ENCODE measurements around the gene COA5. TPM values are rescaled to one million over a fixed set of nuclear protein-coding genes. Genes with fewer than 3 reads are reported as not detected.

COA5 gene
- total RNA-seq, 4 donors from 2014 or later, result 17.6 to 40.0 (median 21.6) TPM

GRCh38 chr2:98582523-98582922 lies 25.8 kb downstream of the COA5 start:
- ATAC-seq (ENCODE audit: low FRiP score), result no peak
- no peak for TF ChIP-seq CTCF (IDR thresholded peaks at IDR 0.05)
- no peak for DNase-seq (ENCODE audit: low spot score)

GRCh38 chr2:98580656-98581284 lies 27.5 kb downstream of the COA5 start:
- ATAC-seq (ENCODE audit: low FRiP score) (no peak), DNase-seq (ENCODE audit: low spot score) (no peak)
- no peak for TF ChIP-seq CTCF (IDR thresholded peaks at IDR 0.05)

- DNase-seq (ENCODE audit: low spot score), result no peak
- TF ChIP-seq CTCF (IDR thresholded peaks at IDR 0.05), result no peak
- ATAC-seq (ENCODE audit: low FRiP score), result no peak
Measured at GRCh38 chr2:98579926-98580325, 28.4 kb downstream of the COA5 start.

DNA sequence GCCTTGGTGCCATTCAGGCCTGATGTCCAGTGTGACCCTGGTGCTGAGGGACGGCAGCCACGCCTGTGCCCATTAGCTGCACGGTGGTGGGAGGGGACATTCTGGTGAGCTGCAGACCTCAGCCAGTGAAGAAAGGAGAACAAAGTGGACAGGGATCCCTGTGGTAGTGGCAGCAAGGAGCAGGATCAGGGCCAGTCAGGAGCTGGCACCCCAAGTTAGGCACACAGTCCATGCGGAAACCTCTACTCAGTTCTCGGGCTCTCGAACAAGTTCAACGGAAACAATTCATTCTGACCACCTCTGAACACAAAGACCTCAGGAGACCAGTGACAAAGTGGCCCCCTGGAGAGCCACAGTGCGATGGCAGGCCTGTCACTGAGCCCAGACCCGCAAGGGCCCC lies 30.1 kb downstream of the COA5 start:
- ATAC-seq (ENCODE audit: low FRiP score), result no peak
- DNase-seq (ENCODE audit: low spot score), result no peak
- no peak for TF ChIP-seq CTCF (IDR thresholded peaks at IDR 0.05)

DNA sequence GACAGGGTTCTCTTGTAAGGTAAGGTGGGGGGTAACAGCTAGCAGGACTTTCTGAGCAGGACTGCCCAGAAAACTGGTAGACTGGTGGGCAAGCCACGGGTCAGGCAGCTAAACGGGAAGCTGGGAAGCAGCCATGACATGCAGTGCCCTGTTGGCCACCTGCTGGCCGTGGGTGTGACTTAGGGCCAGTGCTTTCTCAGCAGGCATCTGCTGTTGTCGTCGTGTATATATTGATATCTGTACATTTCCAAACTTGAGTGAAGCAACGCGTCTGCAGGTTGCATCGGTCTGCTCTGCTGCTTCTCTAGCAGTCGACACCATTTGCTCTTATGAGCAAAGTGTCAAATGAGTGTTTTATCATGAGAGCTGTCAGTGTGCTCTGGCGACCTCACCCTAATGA lies 31.0 kb downstream of the COA5 start:
- ATAC-seq (ENCODE audit: low FRiP score), result no peak
- no peak for DNase-seq (ENCODE audit: low spot score)
- TF ChIP-seq CTCF (IDR thresholded peaks at IDR 0.05), result no peak

DNA sequence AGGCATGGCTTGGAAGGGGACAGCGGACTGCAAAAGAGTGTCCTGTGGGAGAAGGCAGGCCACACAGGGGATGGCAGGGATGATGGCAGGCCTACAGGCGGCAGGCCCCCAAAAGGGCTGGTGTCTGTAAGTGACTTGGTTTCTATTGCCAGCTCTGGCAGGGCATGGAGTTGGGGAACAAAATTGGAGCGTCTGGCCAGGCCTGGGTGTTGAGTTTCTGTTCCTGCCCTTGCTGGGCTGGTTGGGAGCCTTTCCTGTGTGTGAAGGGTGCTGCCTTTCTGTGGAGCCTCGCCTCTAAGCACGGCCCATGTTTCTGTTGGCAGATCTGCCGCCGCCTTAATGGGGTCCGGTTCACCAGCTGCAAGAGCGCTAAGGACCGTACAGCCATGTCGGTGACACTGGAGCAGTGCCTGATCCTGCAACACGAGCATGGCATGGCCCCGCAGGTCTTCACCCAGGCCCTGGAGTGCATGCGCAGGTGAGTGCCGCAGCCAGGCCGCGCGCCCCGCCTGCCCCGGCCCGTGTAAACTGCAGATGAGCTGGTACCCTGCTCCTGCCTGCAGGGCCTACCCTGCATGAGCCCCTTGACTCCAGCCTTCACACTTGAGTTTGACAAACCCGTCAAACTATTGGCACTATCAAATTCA lies 31.5 kb downstream of the COA5 start:
- TF ChIP-seq CTCF (IDR thresholded peaks at IDR 0.05), result no peak
- ATAC-seq (ENCODE audit: low FRiP score) (no peak), DNase-seq (ENCODE audit: low spot score) (no peak)

DNA sequence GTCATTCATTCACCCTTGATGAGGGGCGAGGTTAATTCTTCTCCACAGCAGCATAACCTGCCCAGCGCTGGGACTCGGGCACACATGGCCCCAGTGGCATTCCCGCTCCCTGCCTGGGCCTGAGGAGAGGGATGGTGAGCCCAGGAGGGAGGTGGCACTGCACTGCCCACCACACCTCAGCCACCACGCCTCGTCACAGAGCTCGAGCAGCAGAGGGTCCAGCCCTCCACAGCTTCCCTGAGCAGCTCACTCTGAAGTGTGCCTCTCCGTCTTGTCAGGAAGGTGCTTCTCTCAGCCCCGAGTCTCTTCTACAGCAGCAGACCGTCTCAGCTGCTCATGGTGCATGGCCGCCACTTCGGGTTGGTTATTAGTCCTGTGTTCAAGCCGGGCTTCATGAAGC lies 34.9 kb downstream of the COA5 start:
- TF ChIP-seq CTCF (IDR thresholded peaks at IDR 0.05), result no peak
- no peak for ATAC-seq (ENCODE audit: low FRiP score)
- DNase-seq (ENCODE audit: low spot score), result no peak

Data from omental fat pad (tissue), 4 donors.